ENCODE results near the gene ETFRF1.

The ETFRF1 gene

GRCh38 chr12:25195056-25195971 lies at the start of gene ETFRF1, which contains the start of gene DNAI7:
ETFRF1 (plus strand) TSS chr12:25195237; CDS start chr12:25203957, 8,720 bp downstream.
DNAI7 (minus strand) TSS chr12:25195160; CDS start chr12:25195078, 82 bp downstream.
- DNase-seq (ENCODE audit: low read depth in 2 of 2, low spot score in 1 of 2): peak; percentile 90 to 93

- DNase-seq (ENCODE audit: low read depth in 2 of 2, low spot score in 1 of 2): no peak
Measured at GRCh38 chr12:25146686-25147085, 48.4 kb upstream of the ETFRF1 start.

- no peak for DNase-seq (ENCODE audit: low read depth in 2 of 2, low spot score in 1 of 2)
Measured at GRCh38 chr12:25151476-25151875, 43.6 kb upstream of the ETFRF1 start.

- DNase-seq (ENCODE audit: low read depth in 2 of 2, low spot score in 1 of 2): no peak
Measured at GRCh38 chr12:25152055-25152454, 43.0 kb upstream of the ETFRF1 start.

- DNase-seq (ENCODE audit: low read depth in 2 of 2, low spot score in 1 of 2): no peak
Measured at GRCh38 chr12:25155022-25155576, 39.9 kb upstream of the ETFRF1 start.

- no peak for DNase-seq (ENCODE audit: low read depth in 2 of 2, low spot score in 1 of 2)
Measured at GRCh38 chr12:25156061-25156460, 39.0 kb upstream of the ETFRF1 start.

- DNase-seq (ENCODE audit: low read depth in 2 of 2, low spot score in 1 of 2): no peak
Measured at GRCh38 chr12:25162866-25163265, 32.2 kb upstream of the ETFRF1 start.

- no peak for DNase-seq (ENCODE audit: low read depth in 2 of 2, low spot score in 1 of 2)
Measured at GRCh38 chr12:25182765-25183164, 12.3 kb upstream of the ETFRF1 start.

- no peak for DNase-seq (ENCODE audit: low read depth in 2 of 2, low spot score in 1 of 2)
Measured at GRCh38 chr12:25184132-25184531, 10.9 kb upstream of the ETFRF1 start.

- no peak for DNase-seq (ENCODE audit: low read depth in 2 of 2, low spot score in 1 of 2)
Measured at GRCh38 chr12:25186038-25186787, 8.8 kb upstream of the ETFRF1 start.

GRCh38 chr12:25186788-25187402 lies 8.1 kb upstream of the ETFRF1 start:
- DNase-seq (ENCODE audit: low read depth in 2 of 2, low spot score in 1 of 2): no peak

- no peak for DNase-seq (ENCODE audit: low read depth in 2 of 2, low spot score in 1 of 2)
Measured at GRCh38 chr12:25187781-25188180, 7.3 kb upstream of the ETFRF1 start.

- DNase-seq (ENCODE audit: low read depth in 2 of 2, low spot score in 1 of 2): no peak
Measured at GRCh38 chr12:25189656-25190055, 5.4 kb upstream of the ETFRF1 start.

- no peak for DNase-seq (ENCODE audit: low read depth in 2 of 2, low spot score in 1 of 2)
Measured at GRCh38 chr12:25190793-25191192, 4.2 kb upstream of the ETFRF1 start.

- DNase-seq (ENCODE audit: low read depth in 2 of 2, low spot score in 1 of 2): no peak
Measured at GRCh38 chr12:25194214-25194613, 823 bp upstream of the ETFRF1 start.

- no peak for DNase-seq (ENCODE audit: low read depth in 2 of 2, low spot score in 1 of 2)
Measured at GRCh38 chr12:25194722-25195055, 348 bp upstream of the ETFRF1 start.

GRCh38 chr12:25197608-25198007 lies 2.6 kb downstream of the ETFRF1 start:
- no peak for DNase-seq (ENCODE audit: low read depth in 2 of 2, low spot score in 1 of 2)

- no peak for DNase-seq (ENCODE audit: low read depth in 2 of 2, low spot score in 1 of 2)
Measured at GRCh38 chr12:25200703-25201102, 5.7 kb downstream of the ETFRF1 start.

- no peak for DNase-seq (ENCODE audit: low read depth in 2 of 2, low spot score in 1 of 2)
Measured at GRCh38 chr12:25202137-25202536, 7.1 kb downstream of the ETFRF1 start.

GRCh38 chr12:25207411-25207810 lies 12.4 kb downstream of the ETFRF1 start:
- no peak for DNase-seq (ENCODE audit: low read depth in 2 of 2, low spot score in 1 of 2)

GRCh38 chr12:25207846-25208245 lies 12.8 kb downstream of the ETFRF1 start:
- no peak for DNase-seq (ENCODE audit: low read depth in 2 of 2, low spot score in 1 of 2)
